ENCODE measurements around the gene PLXNA1. TPM values are rescaled to one million over a fixed set of nuclear protein-coding genes. Genes with fewer than 3 reads are reported as not detected.

PLXNA1 gene
- total RNA-seq, 3 donors from 2014 or later (not counting 1 experiment from before 2014, with no cell fraction given) = 2.5 to 4.3 (median 2.8) TPM

GRCh38 chr3:126992776-126993175 is 9.9 kb downstream of the PLXNA1 start:
- no peak overlapping the region for H3K27ac Mint-ChIP-seq
- DNase-seq = no peak
- H3K36me3 Mint-ChIP-seq = no peaks in the 10 kb centered on the region
- Histone ChIP-seq H3K36me3 (ENCODE audit: control insufficient read depth, insufficient read depth, low read length) (no peaks in the 10 kb centered on the region), H3K4me1 (ENCODE audit: control insufficient read depth, insufficient read depth, low read length) (no peaks in the 10 kb centered on the region), H3K4me3 (ENCODE audit: low read length) (no peak overlapping the region), H3K9me3 (ENCODE audit: control insufficient read depth, insufficient read depth, low read length) (no peaks in the 10 kb centered on the region), H3K27me3 (ENCODE audit: control insufficient read depth, insufficient read depth, low read length) (no peaks in the 10 kb centered on the region), H3K27ac (ENCODE audit: low read length) (no peak overlapping the region)
- no peak for ATAC-seq
- no peak for TF ChIP-seq CTCF (IDR thresholded peaks at IDR 0.05)
- WGBS (ENCODE audit: insufficient coverage) = 75% methylated on average over 7 of the region's 8 CpGs
- no peaks in the 10 kb centered on the region for H3K4me1 Mint-ChIP-seq
- H3K4me3 Mint-ChIP-seq = no peak overlapping the region
- H3K27me3 Mint-ChIP-seq (ENCODE audit: low read depth in 2 of 2) = no peaks in the 10 kb centered on the region
- H3K9me3 Mint-ChIP-seq = no peaks in the 10 kb centered on the region
- intact Hi-C loops (cut with micrococcal nuclease) = loop anchor here (10.0 kb wide), 1 partner anchor 238 kb away; no protein-coding TSS in a partner anchor

- no peak for DNase-seq
- Mint-ChIP-seq H3K27ac (no peak overlapping the region), H3K4me1 (no peaks in the 10 kb centered on the region), H3K9me3 (no peaks in the 10 kb centered on the region), H3K27me3 (ENCODE audit: low read depth in 2 of 2) (no peaks in the 10 kb centered on the region), H3K36me3 (no peaks in the 10 kb centered on the region), H3K4me3 (no peak overlapping the region)
- Histone ChIP-seq H3K27me3 (ENCODE audit: control insufficient read depth, insufficient read depth, low read length) (no peaks in the 10 kb centered on the region), H3K4me3 (ENCODE audit: low read length) (no peak overlapping the region), H3K27ac (ENCODE audit: low read length) (no peak overlapping the region), H3K36me3 (ENCODE audit: control insufficient read depth, insufficient read depth, low read length) (no peaks in the 10 kb centered on the region), H3K9me3 (ENCODE audit: control insufficient read depth, insufficient read depth, low read length) (no peaks in the 10 kb centered on the region), H3K4me1 (ENCODE audit: control insufficient read depth, insufficient read depth, low read length) (no peaks in the 10 kb centered on the region)
- no peak for ATAC-seq
- intact Hi-C loops (cut with micrococcal nuclease) = loop anchor here (10.0 kb wide), 1 partner anchor 239 kb away; no protein-coding TSS in a partner anchor
- 90% methylated on average over 9 of the region's 9 CpGs for WGBS (ENCODE audit: insufficient coverage)
- TF ChIP-seq CTCF (IDR thresholded peaks at IDR 0.05) = no peak
These were observed 10.5 kb downstream of the PLXNA1 start for GRCh38 chr3:126993436-126993835.

- no peaks in the 10 kb centered on the region for H3K36me3 ChIP-seq (ENCODE audit: control insufficient read depth, insufficient read depth, low read length)
- no peaks in the 10 kb centered on the region for H3K27me3 Mint-ChIP-seq (ENCODE audit: low read depth in 2 of 2)
- no peaks in the 10 kb centered on the region for H3K27me3 ChIP-seq (ENCODE audit: control insufficient read depth, insufficient read depth, low read length)
- no peaks in the 10 kb centered on the region for H3K9me3 ChIP-seq (ENCODE audit: control insufficient read depth, insufficient read depth, low read length)
- 75% methylated on average over 10 of the region's 10 CpGs for WGBS (ENCODE audit: insufficient coverage)
- no peaks in the 10 kb centered on the region for H3K36me3 Mint-ChIP-seq
- no peak overlapping the region for H3K4me3 Mint-ChIP-seq
- no peak overlapping the region for H3K27ac Mint-ChIP-seq
- no peaks in the 10 kb centered on the region for H3K4me1 Mint-ChIP-seq
- H3K4me1 ChIP-seq (ENCODE audit: control insufficient read depth, insufficient read depth, low read length) = no peaks in the 10 kb centered on the region
- H3K27ac ChIP-seq (ENCODE audit: low read length) = no peak overlapping the region
- intact Hi-C loops (cut with micrococcal nuclease) = loop anchor here (10.0 kb wide), 1 partner anchor 240 kb away; no protein-coding TSS in a partner anchor
- DNase-seq (no peak), ATAC-seq (no peak)
- H3K9me3 Mint-ChIP-seq = no peaks in the 10 kb centered on the region
- TF ChIP-seq CTCF (IDR thresholded peaks at IDR 0.05) = no peak
- H3K4me3 ChIP-seq (ENCODE audit: low read length) = no peak overlapping the region
These were observed 11.8 kb downstream of the PLXNA1 start for GRCh38 chr3:126994661-126995245.
